Neural cell (in vitro differentiated cells): ENCODE data around the gene GATA1. TPM values are rescaled to one million over a fixed set of nuclear protein-coding genes. Genes with fewer than 3 reads are reported as not detected.

Experiments used
- H2AFZ ChIP-seq: fragments of 200-600, 300-800 bp; sonication (generic), shearing (Covaris generic); 2 replicates; pipeline ENCODE4 v1.6.0; 2014; ENCODE audit warnings: low read depth, mild to moderate bottlenecking, antibody characterized with exemption, low read length, moderate library complexity
- H3F3A ChIP-seq: fragments of 200-600 bp; shearing (Covaris generic); 2 replicates; pipeline ENCODE4 v1.6.1; 2016; ENCODE audit warnings: mild to moderate bottlenecking, moderate library complexity, mixed read lengths, antibody characterized with exemption, low read length; ENCODE audit not compliant: insufficient read depth, poor library complexity, severe bottlenecking
- H3K27ac ChIP-seq: fragments of 200-600, 300-800 bp; sonication (generic), shearing (Covaris generic); 2 replicates; pipeline ENCODE4 v1.5.1; 2014; ENCODE audit warnings: mild to moderate bottlenecking, low read length, moderate library complexity
- H3K27me3 ChIP-seq: fragments of 300-800, 200-600 bp; sonication (generic), shearing (Covaris generic); 2 replicates; pipeline ENCODE4 v1.6.0; 2014; ENCODE audit warnings: mild to moderate bottlenecking, low read depth, low read length, moderate library complexity; ENCODE audit not compliant: insufficient read depth
- H3K36me3 ChIP-seq: fragments of 300-800, 200-600 bp; sonication (generic), shearing (Covaris generic); 2 replicates; pipeline ENCODE4 v1.5.1; 2014; ENCODE audit warnings: mild to moderate bottlenecking, antibody characterized with exemption, low read length, moderate library complexity; ENCODE audit not compliant: insufficient read depth
- H3K4me2 ChIP-seq: fragments of 300-800, 200-600 bp; sonication (generic), shearing (Covaris generic); 2 replicates; pipeline ENCODE4 v1.6.0; 2014; ENCODE audit warnings: mild to moderate bottlenecking, low read length
- H3K4me3 ChIP-seq: fragments of 300-800, 200-600 bp; sonication (generic), shearing (Covaris generic); 2 replicates; pipeline ENCODE4 v1.5.1; 2014; ENCODE audit warnings: mild to moderate bottlenecking, low read length, moderate library complexity
- H3K79me2 ChIP-seq: fragments of 200-600 bp; shearing (Covaris generic); replicated peaks from 2 replicates; pipeline ENCODE4 v1.6.0; 2014; ENCODE audit warnings: mild to moderate bottlenecking, low read length, moderate library complexity; ENCODE audit not compliant: insufficient read depth
- H3K9ac ChIP-seq: fragments of 300-800, 200-600 bp; sonication (generic), shearing (Covaris generic); 2 replicates; pipeline ENCODE4 v1.6.1; 2016; ENCODE audit warnings: mild to moderate bottlenecking, low read length, mixed read lengths
- H3K9me2 ChIP-seq: fragments of 200-600 bp; shearing (Covaris generic); 2 replicates; pipeline ENCODE4 v1.6.1; 2016; ENCODE audit warnings: mild to moderate bottlenecking, low read length, mixed read lengths; ENCODE audit not compliant: insufficient read depth
- H3K9me3 ChIP-seq: fragments of 200-600, 300-800 bp; sonication (generic), shearing (Covaris generic); 2 replicates; pipeline ENCODE4 v1.6.1; 2016; ENCODE audit warnings: mild to moderate bottlenecking, mixed run types, low read length, moderate library complexity, mixed read lengths
- H4K20me1 ChIP-seq: fragments of 200-600 bp; shearing (Covaris generic); 2 replicates; pipeline ENCODE4 v1.6.1; 2016; ENCODE audit warnings: mild to moderate bottlenecking, mixed run types; ENCODE audit not compliant: insufficient read depth
- CTCF ChIP-seq: fragments of 450-650 bp; IDR thresholded peaks from 2 replicates; pipeline ENCODE4 v1.5.1; 2014; ENCODE audit warnings: antibody characterized with exemption, mild to moderate bottlenecking, moderate library complexity; ENCODE audit not compliant: poor library complexity, severe bottlenecking
- EP300 ChIP-seq: fragments of 450-650 bp; conservative IDR thresholded peaks from 2 replicates; pipeline ENCODE4 v1.6.1; 2014; ENCODE audit warnings: antibody characterized with exemption, mild to moderate bottlenecking, moderate library complexity; ENCODE audit not compliant: poor library complexity, severe bottlenecking
- EZH2 ChIP-seq: fragments of 200-600, 300-800 bp; shearing (Covaris generic), sonication (generic); IDR thresholded peaks from 2 replicates; pipeline ENCODE4 v1.6.1; 2014; ENCODE audit warnings: antibody characterized with exemption, low read length, borderline replicate concordance, mild to moderate bottlenecking; ENCODE audit not compliant: insufficient read depth, poor library complexity, severe bottlenecking
- MXI1 ChIP-seq: fragments of 450-650 bp; conservative IDR thresholded peaks from 2 replicates; pipeline ENCODE4 v1.6.1; 2014; ENCODE audit warnings: antibody characterized with exemption, mild to moderate bottlenecking; ENCODE audit not compliant: poor library complexity, severe bottlenecking
- POLR2AphosphoS5 ChIP-seq: IDR thresholded peaks from 2 replicates; pipeline ENCODE4 v1.6.1; 2012
- RAD21 ChIP-seq: fragments of 450-650 bp; conservative IDR thresholded peaks from 2 replicates; pipeline ENCODE4 v1.6.1; 2014; ENCODE audit warnings: antibody characterized with exemption, mild to moderate bottlenecking, moderate library complexity
- REST ChIP-seq: IDR thresholded peaks from 2 replicates; pipeline ENCODE4 v1.6.1; 2012; ENCODE audit warnings: borderline replicate concordance
- SMC3 ChIP-seq: fragments of 450-650 bp; conservative IDR thresholded peaks from 2 replicates; pipeline ENCODE4 v1.6.1; 2014; ENCODE audit warnings: antibody characterized with exemption, mild to moderate bottlenecking, moderate library complexity; ENCODE audit not compliant: poor library complexity
- TAF1 ChIP-seq: IDR thresholded peaks from 2 replicates; pipeline ENCODE4 v1.6.1; 2012; ENCODE audit warnings: low read depth
- polyA plus RNA-seq: library from polyadenylated mRNA; depleted of rRNA; stranded (reverse); fragments of >200 nt; gene quantifications from 2 replicates; pipeline ENCODE4 v1.2.3, GENCODE V29; 2014

Gene GATA1
- polyA plus RNA-seq, 1 donor from 2014 or later: not detected

- H3F3A ChIP-seq: no peaks in the 10 kb centered on the region
These were observed 37.2 kb upstream of the GATA1 start for GRCh38 chrX:48749182-48749581.

GRCh38 chrX:48751343-48751742 is 35.0 kb upstream of the GATA1 start:
- Histone ChIP-seq H3K9ac (no peak overlapping the region), H3K4me2 (no peak overlapping the region), H3K36me3 (no peaks in the 10 kb centered on the region), H2AFZ (no peak overlapping the region), H3K4me3 (no peak overlapping the region), H3K9me3 (no peaks in the 10 kb centered on the region), H3F3A (no peaks in the 10 kb centered on the region), H3K27ac (no peak overlapping the region), H3K79me2 (no peaks in the 10 kb centered on the region), H4K20me1 (no peaks in the 10 kb centered on the region), H3K9me2 (no peaks in the 10 kb centered on the region), H3K27me3 (no peaks in the 10 kb centered on the region)
- no peak for TF ChIP-seq EZH2
- no peak for TF ChIP-seq MXI1
- no peak for TF ChIP-seq TAF1
- TF ChIP-seq REST: no peak
- TF ChIP-seq CTCF: no peak
- TF ChIP-seq EP300: no peak
- no peak for TF ChIP-seq POLR2AphosphoS5
- no peak for TF ChIP-seq RAD21
- no peak for TF ChIP-seq SMC3

More at GRCh38 chrX:48749182-48749581, 37.2 kb upstream of the GATA1 start:
- no peaks in the 10 kb centered on the region for H3K9me3 ChIP-seq
- H3K27me3 ChIP-seq: no peaks in the 10 kb centered on the region
- no peak overlapping the region for H3K9ac ChIP-seq
- no peaks in the 10 kb centered on the region for H3K9me2 ChIP-seq
- H3K4me3 ChIP-seq: no peak overlapping the region
- H4K20me1 ChIP-seq: no peaks in the 10 kb centered on the region
- no peaks in the 10 kb centered on the region for H3K36me3 ChIP-seq
- H3K79me2 ChIP-seq: no peaks in the 10 kb centered on the region
- H3K27ac ChIP-seq: no peak overlapping the region
- TF ChIP-seq TAF1 (no peak), POLR2AphosphoS5 (no peak), SMC3 (no peak), REST (no peak), EP300 (no peak), EZH2 (no peak)
- H2AFZ ChIP-seq: no peak overlapping the region
- H3K4me2 ChIP-seq: no peak overlapping the region
